NK-92 treated with Interleukin-12 subunit alpha and Interleukin-12 subunit beta, amount 100 ng/mL, for 24 hours (cell line): Measurements from ENCODE around the gene CYTH1.

ENCODE experiments used
- DNase-seq: peaks from one replicate; lab custom pipeline; 2025; lab: John Stamatoyannopoulos, UW

CYTH1 gene

GRCh38 chr17:78715000-78715771 is 66.9 kb downstream of the CYTH1 start:
- no peak for DNase-seq

GRCh38 chr17:78714534-78714933 is 67.5 kb downstream of the CYTH1 start:
- no peak for DNase-seq

GRCh38 chr17:78712043-78712442 is 70.0 kb downstream of the CYTH1 start:
- no peak for DNase-seq

- no peak for DNase-seq
Observed at GRCh38 chr17:78710607-78711006, 71.5 kb downstream of the CYTH1 start.

GRCh38 chr17:78709751-78710181 is 72.3 kb downstream of the CYTH1 start:
- no peak for DNase-seq

- DNase-seq, result no peak
Observed at GRCh38 chr17:78709119-78709681, 72.9 kb downstream of the CYTH1 start.

- DNase-seq, result peak; percentile 13
Observed at GRCh38 chr17:78708510-78708973, 73.5 kb downstream of the CYTH1 start.

- DNase-seq, result no peak
Observed at GRCh38 chr17:78707923-78708322, 74.2 kb downstream of the CYTH1 start.

- DNase-seq, result no peak
Observed at GRCh38 chr17:78707016-78707415, 75.1 kb downstream of the CYTH1 start.

GRCh38 chr17:78706271-78706915 is 75.7 kb downstream of the CYTH1 start:
- DNase-seq, result no peak

- no peak for DNase-seq
Observed at GRCh38 chr17:78705071-78705470, 77.0 kb downstream of the CYTH1 start.

GRCh38 chr17:78704594-78704993 is 77.5 kb downstream of the CYTH1 start:
- DNase-seq, result no peak

- DNase-seq, result no peak
Observed at GRCh38 chr17:78697554-78698343, 84.3 kb downstream of the CYTH1 start.

- no peak for DNase-seq
Observed at GRCh38 chr17:78697122-78697521, 85.0 kb downstream of the CYTH1 start.

GRCh38 chr17:78696016-78696982 is 85.8 kb downstream of the CYTH1 start:
- DNase-seq, result no peak

GRCh38 chr17:78694805-78695531 is 87.1 kb downstream of the CYTH1 start:
- no peak for DNase-seq

- DNase-seq, result no peak
Observed at GRCh38 chr17:78693346-78694083, 88.6 kb downstream of the CYTH1 start.

GRCh38 chr17:78692460-78693010 is 89.5 kb downstream of the CYTH1 start:
- DNase-seq, result no peak

- no peak for DNase-seq
Observed at GRCh38 chr17:78689029-78689428, 93.0 kb downstream of the CYTH1 start.
